ENCODE results near the gene ADD3.

Gene ADD3

DNA sequence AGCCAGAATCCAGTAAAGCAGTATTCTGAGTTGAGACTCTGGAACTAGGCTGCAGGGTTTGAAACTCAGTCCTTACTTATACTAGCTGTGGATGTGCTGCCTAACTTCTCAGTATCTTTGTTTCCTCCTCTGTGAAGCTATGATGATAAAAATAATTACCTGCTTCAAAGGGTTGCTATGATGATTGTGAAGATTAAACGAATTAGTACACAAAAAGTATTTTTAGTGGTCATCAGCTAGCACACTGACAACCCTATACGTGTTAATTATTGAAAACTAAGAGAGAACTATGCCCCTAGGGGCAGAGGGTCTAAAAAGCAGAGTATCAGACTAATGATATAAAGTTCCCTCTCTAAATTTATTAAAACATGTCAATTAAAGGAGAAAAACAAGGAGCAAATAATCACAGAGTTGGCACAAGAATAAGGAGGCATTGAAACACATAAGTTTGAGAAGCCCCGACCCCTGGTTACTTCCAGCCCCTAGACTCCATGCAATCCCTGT, 34.4 kb upstream of the ADD3 start:
- H3K9me3 ChIP-seq, result no peaks in the 10 kb centered on the region
- no peaks in the 10 kb centered on the region for H3K36me3 ChIP-seq
- DNase-seq, result no peak
- intact Hi-C loops (cut with DNase I; ENCODE audit: low total_unique reads), result no loop called here
- TF ChIP-seq, protein P1, sequence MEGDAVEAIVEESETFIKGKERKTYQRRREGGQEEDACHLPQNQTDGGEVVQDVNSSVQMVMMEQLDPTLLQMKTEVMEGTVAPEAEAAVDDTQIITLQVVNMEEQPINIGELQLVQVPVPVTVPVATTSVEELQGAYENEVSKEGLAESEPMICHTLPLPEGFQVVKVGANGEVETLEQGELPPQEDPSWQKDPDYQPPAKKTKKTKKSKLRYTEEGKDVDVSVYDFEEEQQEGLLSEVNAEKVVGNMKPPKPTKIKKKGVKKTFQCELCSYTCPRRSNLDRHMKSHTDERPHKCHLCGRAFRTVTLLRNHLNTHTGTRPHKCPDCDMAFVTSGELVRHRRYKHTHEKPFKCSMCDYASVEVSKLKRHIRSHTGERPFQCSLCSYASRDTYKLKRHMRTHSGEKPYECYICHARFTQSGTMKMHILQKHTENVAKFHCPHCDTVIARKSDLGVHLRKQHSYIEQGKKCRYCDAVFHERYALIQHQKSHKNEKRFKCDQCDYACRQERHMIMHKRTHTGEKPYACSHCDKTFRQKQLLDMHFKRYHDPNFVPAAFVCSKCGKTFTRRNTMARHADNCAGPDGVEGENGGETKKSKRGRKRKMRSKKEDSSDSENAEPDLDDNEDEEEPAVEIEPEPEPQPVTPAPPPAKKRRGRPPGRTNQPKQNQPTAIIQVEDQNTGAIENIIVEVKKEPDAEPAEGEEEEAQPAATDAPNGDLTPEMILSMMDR (IDR thresholded peaks at IDR 0.05), result no peak
- H3K4me1 ChIP-seq, result peaks cover 3 to 25% (median 17%) of the 10 kb centered on the region in 4 donors
- H3K27me3 ChIP-seq, result no peaks in the 10 kb centered on the region
- H3K4me3 ChIP-seq, result no peak overlapping the region
- no peak overlapping the region for H3K27ac ChIP-seq

DNA sequence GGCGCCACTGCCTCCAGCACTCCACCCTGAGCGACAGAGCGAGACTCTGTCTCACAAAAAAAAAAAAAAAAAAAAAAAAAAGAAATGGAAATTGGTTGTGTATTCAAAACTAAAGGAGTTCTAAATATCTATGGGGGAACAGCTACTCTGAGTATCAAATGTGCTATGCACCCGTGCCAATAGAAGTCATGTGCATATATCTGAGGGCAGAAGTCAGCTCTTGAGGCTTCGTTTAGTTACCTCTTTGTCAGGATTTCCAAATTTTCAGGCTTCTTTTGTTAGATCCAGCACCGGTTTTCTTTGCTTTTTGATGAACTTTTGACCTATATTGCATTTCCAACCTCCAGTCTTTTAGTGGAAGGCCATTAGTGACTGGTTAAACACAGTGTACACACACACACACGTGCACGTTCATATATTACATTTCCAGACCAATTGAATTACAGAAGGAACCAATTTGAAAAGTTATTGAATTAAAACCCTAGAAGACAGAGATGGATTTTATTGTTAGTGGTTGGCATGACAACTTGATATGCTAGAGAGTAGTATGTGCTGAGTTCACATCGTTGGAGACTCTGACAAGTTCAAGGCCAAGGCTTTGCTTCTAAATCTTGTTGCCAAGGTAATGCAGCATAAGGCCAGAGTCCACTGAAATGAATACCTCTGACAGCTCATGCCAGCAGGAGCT, 33.1 kb upstream of the ADD3 start:
- TF ChIP-seq, protein P1 (IDR thresholded peaks at IDR 0.05), result no peak
- DNase-seq, result no peak
- Histone ChIP-seq H3K27ac (no peak overlapping the region), H3K36me3 (no peaks in the 10 kb centered on the region), H3K4me3 (no peak overlapping the region), H3K4me1 (peaks cover 3 to 32% (median 22%) of the 10 kb centered on the region in 4 donors), H3K27me3 (no peaks in the 10 kb centered on the region), H3K9me3 (no peaks in the 10 kb centered on the region)
- intact Hi-C loops (cut with DNase I; ENCODE audit: low total_unique reads), result no loop called here

DNA sequence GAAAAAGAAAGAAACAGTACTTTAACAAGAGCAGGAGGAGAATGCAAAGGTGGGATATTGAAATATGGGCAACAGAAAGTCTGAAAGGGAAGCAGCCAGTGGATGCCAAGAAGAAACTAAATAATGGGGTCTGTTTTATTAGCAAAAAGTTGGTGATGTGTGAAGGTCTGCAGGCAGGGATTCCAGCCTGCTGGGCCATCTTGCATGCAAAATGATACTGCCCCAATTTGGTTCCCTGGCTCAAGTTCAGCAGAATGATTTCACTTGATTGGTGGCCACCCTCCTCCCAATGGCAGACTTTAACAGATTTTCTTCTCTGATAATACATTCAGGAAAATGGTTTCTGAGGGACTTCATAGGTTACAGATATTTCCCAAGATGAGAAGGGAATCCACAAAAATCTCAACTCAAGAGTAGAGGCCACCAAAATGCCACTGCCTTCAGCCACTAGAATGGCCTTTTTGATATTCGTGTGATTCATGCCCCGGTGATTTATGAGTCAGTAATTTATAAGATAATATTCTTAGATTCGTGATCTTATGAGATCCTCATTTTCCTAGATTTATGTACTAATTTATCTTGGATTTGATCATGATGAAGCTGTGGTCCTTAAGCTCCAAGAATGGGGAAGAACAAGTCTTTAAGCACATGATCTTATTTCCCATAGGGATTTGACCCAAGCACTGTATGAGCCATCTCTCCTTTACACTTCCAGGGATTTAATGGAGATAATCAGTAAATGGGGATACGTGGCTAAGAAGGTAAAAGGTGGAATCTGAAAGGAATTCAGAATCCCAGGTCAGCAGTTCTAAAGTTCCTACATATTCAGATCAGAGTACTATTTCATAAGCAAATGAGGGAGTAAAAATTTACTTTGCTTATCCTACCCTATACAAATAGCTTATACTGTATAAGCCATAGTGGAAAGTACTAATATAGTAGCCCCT, 32.3 kb upstream of the ADD3 start:
- H3K36me3 ChIP-seq, result no peaks in the 10 kb centered on the region
- no peak overlapping the region for H3K4me3 ChIP-seq
- H3K27me3 ChIP-seq, result no peaks in the 10 kb centered on the region
- no peaks in the 10 kb centered on the region for H3K9me3 ChIP-seq
- H3K27ac ChIP-seq, result peak overlapping the region in 1 of 2 donors; percentile 72
- peaks cover 3 to 32% (median 22%) of the 10 kb centered on the region in 4 donors for H3K4me1 ChIP-seq
- intact Hi-C loops (cut with DNase I; ENCODE audit: low total_unique reads), result no loop called here
- no peak for DNase-seq
- TF ChIP-seq, protein P1 (IDR thresholded peaks at IDR 0.05), result no peak

GRCh38 chr10:109976681-109977080, 31.1 kb upstream of the ADD3 start:
- intact Hi-C loops (cut with DNase I; ENCODE audit: low total_unique reads), result no loop called here
- TF ChIP-seq, protein P1 (IDR thresholded peaks at IDR 0.05), result no peak
- H3K27ac ChIP-seq, result peak overlapping the region; percentile 72 to 77

GRCh38 chr10:109977382-109977806, 30.4 kb upstream of the ADD3 start:
- H3K36me3 ChIP-seq, result no peaks in the 10 kb centered on the region
- intact Hi-C loops (cut with DNase I; ENCODE audit: low total_unique reads), result no loop called here
- peak overlapping the region; percentile 2 to 12 for H3K4me3 ChIP-seq
- H3K27ac ChIP-seq, result peak overlapping the region; percentile 72 to 77
- no peaks in the 10 kb centered on the region for H3K27me3 ChIP-seq
- peak in 1 of 2 donors; percentile 76 for DNase-seq
- TF ChIP-seq, protein P1 (IDR thresholded peaks at IDR 0.05), result no peak
- peaks cover 3 to 45% (median 22%) of the 10 kb centered on the region in 4 donors for H3K4me1 ChIP-seq
- H3K9me3 ChIP-seq, result no peaks in the 10 kb centered on the region

More at GRCh38 chr10:109976681-109977080, 31.1 kb upstream of the ADD3 start:
- Histone ChIP-seq H3K4me1 (peaks cover 3 to 38% (median 22%) of the 10 kb centered on the region in 4 donors), H3K36me3 (no peaks in the 10 kb centered on the region), H3K4me3 (no peak overlapping the region), H3K27me3 (no peaks in the 10 kb centered on the region), H3K9me3 (no peaks in the 10 kb centered on the region)
- no peak for DNase-seq

Measured in tibial artery (tissue), 4 donors.